HEK293 (cell line): ENCODE data around the gene VIPR2.

ENCODE experiments used
- CTCF ChIA-PET: fragments of 350-600 bp; formaldehyde crosslinking; extraction: SDS; loops from one replicate; lab custom pipeline; 2021; ENCODE audit warnings: antibody characterized with exemption; lab: Yijun Ruan, JAX
- POLR2A ChIA-PET: fragments of 300-600 bp; formaldehyde crosslinking; extraction: SDS; loops from one replicate; lab custom pipeline; 2020; ENCODE audit warnings: antibody characterized with exemption, inconsistent platforms; lab: Yijun Ruan, JAX
- H3K27ac ChIP-seq: fragments of 200-500 bp; sonication (Bioruptor generic); 2 replicates; pipeline ENCODE4 v1.5.1; 2014; ENCODE audit warnings: low read depth, low read length, control low read depth, inconsistent platforms; ENCODE audit errors: extremely low read depth
- H3K36me3 ChIP-seq, 2 experiments: fragments of 200-500 bp in 1 of 2; sonication (Bioruptor generic) in 1 of 2; 1 replicate in 1 of 2; 2 replicates in 1 of 2; pipeline ENCODE4 v1.5.1; 2014 to 2017; ENCODE audit warnings: inconsistent platforms in 2 of 2, low read length in 2 of 2; ENCODE audit not compliant: control insufficient read depth in 2 of 2, insufficient read depth in 1 of 2
- H3K4me1 ChIP-seq: fragments of 200-500 bp; sonication (Bioruptor generic); 2 replicates; pipeline ENCODE4 v1.5.1; 2014; ENCODE audit warnings: mild to moderate bottlenecking, low read length, inconsistent platforms; ENCODE audit not compliant: control insufficient read depth, insufficient read depth
- H3K4me3 ChIP-seq: 2 replicates; pipeline ENCODE4 v1.5.1; 2011; ENCODE audit warnings: low read depth, mild to moderate bottlenecking, control low read depth, low read length, moderate library complexity
- H3K9me3 ChIP-seq: fragments of 200-500 bp; sonication (Bioruptor generic); 2 replicates; pipeline ENCODE4 v1.5.1; 2014; ENCODE audit warnings: low read depth, low read length, inconsistent platforms; ENCODE audit not compliant: control insufficient read depth, insufficient read depth
- GLIS1 ChIP-seq: fragments of 450-650 bp; formaldehyde crosslinking; IDR thresholded peaks from 2 replicates; pipeline ENCODE4 v1.5.1; 2016; ENCODE audit warnings: missing biosample characterization, missing genetic modification characterization
- PRDM1 ChIP-seq: fragments of 450-650 bp; formaldehyde crosslinking; IDR thresholded peaks from 2 replicates; pipeline ENCODE4; 2016; ENCODE audit warnings: missing biosample characterization, missing genetic modification characterization
- PRDM10 ChIP-seq: fragments of 450-650 bp; formaldehyde crosslinking; IDR thresholded peaks from 2 replicates; pipeline ENCODE4 v1.5.1; 2016; ENCODE audit warnings: missing biosample characterization, missing genetic modification characterization
- ZBTB1 ChIP-seq: fragments of 450-650 bp; formaldehyde crosslinking; IDR thresholded peaks from 2 replicates; pipeline ENCODE4 v1.5.1; 2016; ENCODE audit warnings: missing biosample characterization, missing genetic modification characterization
- ZBTB26 ChIP-seq: fragments of 450-650 bp; formaldehyde crosslinking; optimal IDR thresholded peaks from 2 replicates; pipeline ENCODE3; 2016; ENCODE audit warnings: missing biosample characterization, mild to moderate bottlenecking, missing genetic modification characterization
- ZFP3 ChIP-seq: fragments of 450-650 bp; formaldehyde crosslinking; IDR thresholded peaks from 2 replicates; pipeline ENCODE4 v1.5.1; 2016; ENCODE audit warnings: low read depth, missing biosample characterization, missing genetic modification characterization
- ZFP69B ChIP-seq: fragments of 450-650 bp; formaldehyde crosslinking; IDR thresholded peaks from 2 replicates; pipeline ENCODE4 v1.5.1; 2016; ENCODE audit warnings: missing biosample characterization, missing genetic modification characterization
- ZNF132 ChIP-seq: fragments of 450-650 bp; formaldehyde crosslinking; IDR thresholded peaks from 2 replicates; pipeline ENCODE4 v1.5.1; 2017; ENCODE audit warnings: missing biosample characterization, missing genetic modification characterization, borderline replicate concordance
- ZNF18 ChIP-seq: fragments of 450-650 bp; formaldehyde crosslinking; IDR thresholded peaks from 2 replicates; pipeline ENCODE4 v1.5.1; 2016; ENCODE audit warnings: missing biosample characterization, missing genetic modification characterization
- ZNF202 ChIP-seq: fragments of 450-650 bp; formaldehyde crosslinking; IDR thresholded peaks from 2 replicates; pipeline ENCODE4 v1.5.1; 2016; ENCODE audit warnings: missing biosample characterization, missing genetic modification characterization, borderline replicate concordance
- ZNF248 ChIP-seq: fragments of 450-650 bp; formaldehyde crosslinking; IDR thresholded peaks from 2 replicates; pipeline ENCODE4 v1.5.1; 2017; ENCODE audit warnings: missing biosample characterization, missing genetic modification characterization
- ZNF629 ChIP-seq: fragments of 450-650 bp; formaldehyde crosslinking; IDR thresholded peaks from 2 replicates; pipeline ENCODE4 v1.5.1; 2017; ENCODE audit warnings: missing biosample characterization, missing genetic modification characterization
- ZNF664 ChIP-seq: fragments of 450-650 bp; formaldehyde crosslinking; IDR thresholded peaks from 2 replicates; pipeline ENCODE4 v1.5.1; 2016; ENCODE audit warnings: missing biosample characterization, missing genetic modification characterization
- ZNF692 ChIP-seq: fragments of 450-650 bp; formaldehyde crosslinking; IDR thresholded peaks from 2 replicates; pipeline ENCODE4 v1.5.1; 2016; ENCODE audit warnings: missing biosample characterization, missing genetic modification characterization
- ZNF76 ChIP-seq: fragments of 450-650 bp; formaldehyde crosslinking; IDR thresholded peaks from 2 replicates; pipeline ENCODE4; 2016; ENCODE audit warnings: low read depth, missing biosample characterization, missing genetic modification characterization, borderline replicate concordance
- ZSCAN16 ChIP-seq: fragments of 450-650 bp; formaldehyde crosslinking; IDR thresholded peaks from 2 replicates; pipeline ENCODE4 v1.5.1; 2016; ENCODE audit warnings: missing biosample characterization, missing genetic modification characterization

The VIPR2 gene

GRCh38 chr7:159120540-159120919 is 24.1 kb downstream of the VIPR2 start:
- Histone ChIP-seq H3K36me3 (no peaks in the 10 kb centered on the region), H3K4me1 (no peaks in the 10 kb centered on the region), H3K27ac (no peak overlapping the region), H3K9me3 (no peaks in the 10 kb centered on the region), H3K4me3 (no peak overlapping the region)
- ChIA-PET CTCF (no interaction called here), POLR2A (no interaction called here)
- TF ChIP-seq ZNF18 (tag by site-specific recombination), result no peak
- no peak for TF ChIP-seq ZSCAN16 (tag by site-specific recombination)
- TF ChIP-seq ZNF132 (tag by site-specific recombination), result no peak
- no peak for TF ChIP-seq PRDM1 (tag by site-specific recombination)

GRCh38 chr7:159119851-159120539 is 24.7 kb downstream of the VIPR2 start:
- no peaks in the 10 kb centered on the region for H3K36me3 ChIP-seq
- ChIA-PET POLR2A (no interaction called here), CTCF (no interaction called here)
- TF ChIP-seq PRDM10 (tag by site-specific recombination), result no peak
- no peak for TF ChIP-seq ZFP3 (tag by site-specific recombination)
- no peak for TF ChIP-seq ZSCAN16 (tag by site-specific recombination)
- TF ChIP-seq ZFP69B (tag by site-specific recombination), result no peak
- TF ChIP-seq GLIS1, result no peak
- TF ChIP-seq ZNF664 (tag by site-specific recombination), result no peak
- TF ChIP-seq ZNF248, result no peak
- no peak for TF ChIP-seq ZBTB1 (tag by site-specific recombination)
- no peak overlapping the region for H3K4me3 ChIP-seq
- H3K27ac ChIP-seq, result no peak overlapping the region
- H3K4me1 ChIP-seq, result no peaks in the 10 kb centered on the region
- no peaks in the 10 kb centered on the region for H3K9me3 ChIP-seq

GRCh38 chr7:159119026-159119741 is 25.5 kb downstream of the VIPR2 start:
- CTCF ChIA-PET, result no interaction called here
- Histone ChIP-seq H3K36me3 (no peaks in the 10 kb centered on the region), H3K4me1 (no peaks in the 10 kb centered on the region), H3K27ac (no peak overlapping the region), H3K9me3 (no peaks in the 10 kb centered on the region), H3K4me3 (no peak overlapping the region)
- no peak for TF ChIP-seq ZBTB26 (tag by site-specific recombination)
- no peak for TF ChIP-seq ZNF692 (tag by site-specific recombination)
- no peak for TF ChIP-seq ZNF629
- no peak for TF ChIP-seq ZNF76 (tag by site-specific recombination)
- TF ChIP-seq ZNF202 (tag by site-specific recombination), result no peak
- POLR2A ChIA-PET, result interaction anchor here (0.5 kb wide), 1 partner anchor 16 kb away, joined by 3 read pairs; no protein-coding TSS in a partner anchor
